Activated T-helper 9 cell treated with anti-CD3 and anti-CD28 coated beads, Interleukin-2, amount 50 U/mL, for 16 hours (primary cell): Measurements from ENCODE around the gene ZNF439.
"Not testable (repeated sequence)": the region's sequence is repeated elsewhere in the genome, so short reads cannot be mapped to it uniquely, and the experiment has no call there.

Experiments
- DNase-seq: peaks from one replicate; pipeline ENCODE4 v3.0.0-alpha.2; 2020; ENCODE audit warnings: low read depth

The ZNF439 gene

DNA sequence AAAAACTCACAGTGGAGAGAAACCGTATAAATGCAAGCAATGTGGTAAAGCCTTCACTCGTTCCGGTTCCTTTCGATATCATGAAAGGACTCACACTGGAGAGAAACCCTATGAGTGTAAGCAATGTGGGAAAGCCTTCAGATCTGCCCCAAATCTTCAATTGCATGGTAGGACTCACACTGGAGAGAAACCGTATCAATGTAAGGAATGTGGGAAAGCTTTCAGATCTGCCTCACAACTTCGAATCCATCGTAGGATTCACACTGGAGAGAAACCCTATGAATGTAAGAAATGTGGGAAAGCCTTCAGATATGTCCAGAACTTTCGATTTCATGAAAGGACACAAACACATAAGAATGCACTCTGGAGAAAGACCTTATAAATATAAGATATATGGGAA, 19.7 kb downstream of the ZNF439 start:
- no peak for DNase-seq

DNA sequence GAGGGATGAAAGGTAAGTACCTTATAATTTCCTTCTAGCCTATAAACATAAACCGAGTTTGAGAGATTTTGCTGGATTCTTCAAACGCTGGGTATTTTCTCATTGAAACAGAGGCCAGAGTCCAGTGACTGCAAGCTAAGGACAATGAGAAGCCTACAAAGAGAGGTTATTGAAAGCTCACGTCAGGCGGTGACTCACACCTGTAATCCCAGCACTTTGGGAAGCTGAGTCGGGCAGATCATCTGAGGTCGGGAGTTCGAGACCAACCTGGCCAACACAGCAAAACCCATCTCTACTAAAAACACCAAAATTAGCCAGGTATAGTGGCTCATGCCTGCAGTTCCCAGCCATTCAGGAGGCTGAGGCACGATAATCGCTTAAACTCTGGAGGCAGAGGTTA, 24.1 kb downstream of the ZNF439 start:
- DNase-seq, result no peak

- DNase-seq, result no peak
These were observed 25.2 kb downstream of the ZNF439 start for GRCh38 chr19:11873762-11874161.

DNA sequence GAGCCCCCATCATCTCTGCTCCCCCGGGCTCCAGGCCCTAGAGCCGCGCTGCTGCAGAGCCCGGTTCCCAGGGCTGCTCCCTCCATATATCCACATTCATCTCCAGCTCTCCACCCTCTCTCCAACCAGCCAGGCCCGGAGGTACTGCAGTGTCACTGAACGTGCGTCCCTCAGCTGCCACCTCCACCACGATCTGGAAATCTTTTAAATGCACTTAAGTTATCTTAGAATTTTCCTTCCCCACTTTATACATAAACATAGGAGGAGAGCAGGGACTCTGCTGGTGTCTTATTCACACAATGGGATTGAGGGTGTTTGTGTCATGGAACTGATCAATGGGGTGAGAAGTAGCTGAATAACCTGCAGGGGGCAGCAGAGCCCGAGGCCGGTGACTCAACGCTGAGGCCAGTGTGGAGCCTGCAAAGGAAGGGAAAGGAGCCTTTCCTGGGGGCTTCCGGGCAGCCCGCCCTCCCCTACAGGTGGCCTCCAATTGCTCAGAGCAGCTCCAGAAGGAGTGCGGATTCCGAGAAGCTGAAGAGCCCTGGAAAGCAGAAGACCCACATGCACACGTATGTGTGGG, 31.3 kb downstream of the ZNF439 start:
- DNase-seq, result peak; percentile 14

GRCh38 chr19:11880598-11880997, 32.1 kb downstream of the ZNF439 start:
- DNase-seq, result no peak

DNA sequence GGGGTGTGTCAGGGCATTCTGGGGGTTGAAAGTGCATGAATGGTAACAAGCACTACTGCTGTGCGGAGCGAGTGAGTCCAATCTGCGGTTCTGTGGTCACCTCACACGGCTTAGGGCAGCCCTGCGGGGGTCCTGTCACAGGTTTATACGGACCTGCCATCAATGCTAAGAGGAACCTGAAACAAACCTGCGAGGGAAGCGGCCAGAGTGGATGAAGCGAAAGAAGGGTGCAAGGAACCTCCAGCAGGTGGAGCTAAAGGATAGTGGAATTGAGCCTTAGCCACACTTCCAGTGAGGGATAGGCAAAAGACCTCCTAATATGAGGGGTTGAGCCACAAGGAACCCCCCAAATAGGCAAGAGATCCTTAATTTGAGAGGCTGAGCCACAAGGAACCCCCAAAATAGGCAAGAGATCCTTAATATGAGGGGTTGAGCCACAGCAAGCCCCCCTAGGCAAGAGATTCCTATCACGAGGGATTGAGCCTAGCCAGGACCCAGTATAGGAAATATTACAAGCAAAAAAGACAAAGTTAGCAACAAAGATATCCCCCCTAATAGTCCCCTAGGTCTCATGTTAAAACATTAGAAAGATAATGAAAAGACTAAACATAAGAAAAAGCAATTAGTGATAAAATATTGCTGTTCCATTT, 32.8 kb downstream of the ZNF439 start:
- peak; percentile 26 for DNase-seq

GRCh38 chr19:11882606-11883005, 34.1 kb downstream of the ZNF439 start:
- no peak for DNase-seq

DNA sequence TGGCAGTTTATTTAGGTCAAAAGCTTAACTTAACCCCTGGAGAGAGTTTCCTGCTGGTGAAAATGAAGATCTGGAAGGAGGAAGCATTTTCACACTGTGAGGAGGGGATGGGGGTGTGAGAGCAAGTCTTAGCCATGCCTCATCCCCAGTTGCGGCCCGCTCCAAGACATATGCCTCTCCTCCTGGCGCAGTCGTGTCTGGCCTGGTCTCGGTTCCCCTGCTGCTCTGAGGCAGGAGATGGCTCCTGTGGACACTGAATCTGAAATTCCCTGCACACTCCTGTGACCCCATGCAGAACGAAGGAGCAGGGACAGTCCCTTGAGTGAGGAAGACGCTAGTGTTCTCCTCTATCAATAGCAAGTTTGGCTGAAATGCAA, 38.7 kb downstream of the ZNF439 start:
- DNase-seq, result no peak

DNA sequence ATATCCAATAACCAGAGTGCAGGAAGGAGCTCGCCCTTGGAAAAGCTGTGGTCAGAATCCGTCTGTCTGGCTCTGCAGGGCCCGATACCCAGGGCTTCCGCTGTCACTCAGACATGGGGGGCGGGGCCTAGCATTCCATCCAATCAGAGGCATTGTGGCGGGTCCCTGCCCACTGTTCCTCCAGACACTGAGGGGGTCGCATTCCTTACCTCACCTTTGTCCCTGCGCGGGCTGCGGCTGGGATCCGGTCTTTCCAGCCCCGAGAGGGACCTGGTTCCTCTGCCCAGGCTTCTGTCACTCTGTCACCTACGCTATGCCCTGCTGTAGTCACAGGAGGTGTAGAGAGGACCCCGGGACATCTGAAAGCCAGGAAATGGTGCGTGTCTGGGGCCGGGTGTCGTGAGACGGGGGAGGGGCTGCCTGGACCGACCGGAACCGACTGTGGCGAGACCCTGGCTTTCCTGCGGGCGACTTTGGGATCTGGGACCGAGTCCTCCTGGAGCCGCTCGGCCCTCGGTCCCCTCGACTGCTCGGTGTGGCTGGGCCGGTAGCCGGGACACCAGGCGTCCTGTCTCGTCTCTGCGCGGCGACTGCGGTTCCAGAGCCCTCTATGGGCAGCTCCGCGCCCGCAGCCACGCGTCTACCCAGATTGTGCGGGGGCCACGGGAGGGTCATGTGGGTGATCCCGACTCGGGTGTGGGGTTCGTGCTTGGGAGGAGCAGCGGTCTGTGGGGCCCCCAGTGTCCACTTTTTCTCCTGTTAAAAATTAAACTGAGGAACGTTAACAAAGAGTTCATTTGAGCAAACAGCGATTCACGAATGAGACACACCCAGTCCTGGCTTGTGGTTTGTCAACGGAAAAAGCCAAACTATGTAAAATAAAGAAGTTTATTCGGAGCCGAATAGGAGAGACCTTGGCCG, 39.3 kb downstream of the ZNF439 start, which contains the start of gene ZNF69:
Gene ZNF69 (plus strand): TSS at position 172 of the 921 bp plus-strand sequence. CDS start 142 bp downstream, at position 314.
- peak; percentile 24 for DNase-seq

GRCh38 chr19:11889901-11890300, 41.4 kb downstream of the ZNF439 start:
- not testable (repeated sequence) for DNase-seq

GRCh38 chr19:11890634-11891033, 42.1 kb downstream of the ZNF439 start:
- no peak for DNase-seq

GRCh38 chr19:11894851-11895250, 46.3 kb downstream of the ZNF439 start:
- DNase-seq, result no peak

DNA sequence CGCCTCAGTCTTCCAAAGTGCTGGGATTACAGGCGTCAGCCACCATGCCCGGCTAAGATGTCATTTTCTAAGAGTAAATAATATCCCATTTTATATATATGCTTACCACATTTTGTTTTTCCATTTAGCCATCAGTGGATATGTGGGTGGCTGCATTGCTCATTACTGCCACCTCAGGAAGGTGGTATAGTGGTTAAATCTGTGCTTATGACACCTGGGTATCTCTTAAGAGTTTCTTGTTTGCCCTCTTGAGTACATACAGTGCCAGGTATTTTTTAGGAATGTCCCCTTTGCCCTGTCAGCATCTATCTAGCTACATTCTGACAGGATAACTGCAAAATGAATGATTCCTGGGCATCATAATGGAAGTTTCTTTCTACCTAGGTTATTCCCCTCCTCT, 53.7 kb downstream of the ZNF439 start:
- no peak for DNase-seq

DNA sequence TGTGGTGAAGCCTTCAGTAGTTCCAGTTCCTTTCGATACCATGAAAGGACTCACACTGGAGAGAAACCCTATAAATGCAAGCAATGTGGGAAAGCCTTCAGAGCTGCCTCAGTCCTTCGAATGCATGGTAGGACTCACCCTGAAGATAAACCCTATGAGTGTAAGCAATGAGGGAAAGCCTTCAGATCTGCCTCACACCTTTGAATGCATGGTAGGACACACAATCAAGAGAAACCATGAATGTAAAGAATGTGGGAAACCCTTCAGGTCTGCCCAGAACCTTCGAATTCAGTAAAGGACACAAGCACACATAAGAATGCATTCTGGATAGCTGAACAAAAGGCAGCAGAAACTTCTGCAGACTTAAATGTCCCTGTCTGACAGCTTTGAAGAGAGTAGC, 57.4 kb downstream of the ZNF439 start:
- no peak for DNase-seq

- not testable (repeated sequence) for DNase-seq
These were observed 63.4 kb downstream of the ZNF439 start for GRCh38 chr19:11911937-11912336.

GRCh38 chr19:11914417-11915051, 66.0 kb downstream of the ZNF439 start:
- DNase-seq, result not testable (repeated sequence)
